Stimulated activated CD4-positive, alpha-beta T cell treated with anti-CD3 and anti-CD28 coated beads, Interleukin-15, amount 100 ng/mL, for 1 hour (primary cell): ENCODE results near the gene TSSK6.

Experiments
- DNase-seq, 2 donors: peaks; one replicate each; pipeline ENCODE4 v3.0.0-alpha.2; 2020; ENCODE audit warnings: low read depth in 1 of 2, low spot score in 1 of 2

TSSK6 gene

GRCh38 chr19:19465436-19466070 lies 49.8 kb downstream of the TSSK6 start:
- DNase-seq, result no peak

DNA sequence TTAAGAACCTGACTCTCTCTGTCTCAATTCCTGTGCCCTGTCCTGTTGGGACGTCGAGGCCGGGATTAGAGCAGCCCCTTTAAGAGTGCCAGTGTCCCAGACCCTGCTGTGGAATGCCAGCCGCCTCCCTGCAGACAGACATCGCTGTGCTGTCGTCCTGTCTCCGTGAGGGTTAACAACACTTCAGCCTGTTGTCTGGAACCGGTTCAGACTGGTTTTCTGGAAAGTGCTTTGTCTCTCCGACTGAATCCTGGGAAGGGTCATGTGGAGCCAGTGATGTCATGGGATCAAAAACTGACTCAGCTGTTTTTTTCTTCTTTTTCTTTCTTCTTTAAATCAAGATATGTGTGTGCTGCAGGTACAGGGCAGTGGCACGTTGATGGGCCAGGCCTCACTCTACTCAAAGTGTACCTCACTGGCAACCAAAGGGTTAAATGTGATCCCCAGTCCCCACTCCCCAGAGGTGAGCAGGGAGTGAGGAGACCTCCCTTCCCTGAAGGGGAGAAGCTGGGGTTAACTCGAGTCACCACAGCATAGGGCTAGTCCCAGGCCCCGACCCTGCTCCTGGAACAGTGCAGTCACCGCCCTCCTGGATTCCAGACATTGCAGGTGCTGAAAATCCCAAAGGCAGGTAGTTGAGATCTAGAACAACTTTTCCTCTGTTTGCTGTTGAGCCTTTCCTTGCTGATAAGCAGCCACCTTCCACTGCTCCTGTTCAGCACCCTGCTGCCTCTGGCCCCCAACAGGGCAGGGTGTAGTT lies 50.8 kb downstream of the TSSK6 start:
- DNase-seq, result no peak
